ENCODE results near the gene SNX33.

- TF ChIP-seq ARNTL (CRISPR knock-in tag; IDR thresholded peaks at IDR 0.05; ENCODE audit: borderline replicate concordance, low read depth) (no peak), OSR1 (CRISPR knock-in tag; IDR thresholded peaks at IDR 0.05) (no peak), CREB5 (CRISPR knock-in tag; IDR thresholded peaks at IDR 0.05; ENCODE audit: low read depth) (no peak), TCF4 (CRISPR knock-in tag; IDR thresholded peaks at IDR 0.05; ENCODE audit: borderline replicate concordance) (no peak), RARB (CRISPR knock-in tag; IDR thresholded peaks at IDR 0.05) (no peak), ZFP30 (CRISPR knock-in tag; IDR thresholded peaks at IDR 0.05) (no peak), SNAI2 (CRISPR knock-in tag; IDR thresholded peaks at IDR 0.05) (no peak), CSRNP3 (CRISPR knock-in tag; IDR thresholded peaks at IDR 0.05) (no peak), PATZ1 (CRISPR knock-in tag; IDR thresholded peaks at IDR 0.05; ENCODE audit: borderline replicate concordance) (no peak), ZNF8 (CRISPR knock-in tag; IDR thresholded peaks at IDR 0.05) (no peak), ISL1 (CRISPR knock-in tag; IDR thresholded peaks at IDR 0.05) (no peak), PPARA (CRISPR knock-in tag; IDR thresholded peaks at IDR 0.05; ENCODE audit: borderline replicate concordance) (no peak)
These were observed 56.5 kb downstream of the SNX33 start for GRCh38 chr15:75704263-75704615.

Data from SK-N-SH treated with all-trans-retinoic acid at 6 μM for 48 hours (cell line).